GM10266 (cell line): ENCODE measurements around the gene PTCH2.

ENCODE experiments used
- DNase-seq: peaks from one replicate; pipeline ENCODE4 v3.0.0; 2012; ENCODE audit errors: extremely low spot score
- TF ChIP-seq, protein P1 (sequence below): IDR thresholded peaks from 2 replicates; pipeline ENCODE4 v1.5.1; 2012; ENCODE audit warnings: mild to moderate bottlenecking, low read depth; ENCODE audit not compliant: control insufficient read depth, insufficient read depth; ENCODE audit errors: missing control alignments

PTCH2 gene, protein sequence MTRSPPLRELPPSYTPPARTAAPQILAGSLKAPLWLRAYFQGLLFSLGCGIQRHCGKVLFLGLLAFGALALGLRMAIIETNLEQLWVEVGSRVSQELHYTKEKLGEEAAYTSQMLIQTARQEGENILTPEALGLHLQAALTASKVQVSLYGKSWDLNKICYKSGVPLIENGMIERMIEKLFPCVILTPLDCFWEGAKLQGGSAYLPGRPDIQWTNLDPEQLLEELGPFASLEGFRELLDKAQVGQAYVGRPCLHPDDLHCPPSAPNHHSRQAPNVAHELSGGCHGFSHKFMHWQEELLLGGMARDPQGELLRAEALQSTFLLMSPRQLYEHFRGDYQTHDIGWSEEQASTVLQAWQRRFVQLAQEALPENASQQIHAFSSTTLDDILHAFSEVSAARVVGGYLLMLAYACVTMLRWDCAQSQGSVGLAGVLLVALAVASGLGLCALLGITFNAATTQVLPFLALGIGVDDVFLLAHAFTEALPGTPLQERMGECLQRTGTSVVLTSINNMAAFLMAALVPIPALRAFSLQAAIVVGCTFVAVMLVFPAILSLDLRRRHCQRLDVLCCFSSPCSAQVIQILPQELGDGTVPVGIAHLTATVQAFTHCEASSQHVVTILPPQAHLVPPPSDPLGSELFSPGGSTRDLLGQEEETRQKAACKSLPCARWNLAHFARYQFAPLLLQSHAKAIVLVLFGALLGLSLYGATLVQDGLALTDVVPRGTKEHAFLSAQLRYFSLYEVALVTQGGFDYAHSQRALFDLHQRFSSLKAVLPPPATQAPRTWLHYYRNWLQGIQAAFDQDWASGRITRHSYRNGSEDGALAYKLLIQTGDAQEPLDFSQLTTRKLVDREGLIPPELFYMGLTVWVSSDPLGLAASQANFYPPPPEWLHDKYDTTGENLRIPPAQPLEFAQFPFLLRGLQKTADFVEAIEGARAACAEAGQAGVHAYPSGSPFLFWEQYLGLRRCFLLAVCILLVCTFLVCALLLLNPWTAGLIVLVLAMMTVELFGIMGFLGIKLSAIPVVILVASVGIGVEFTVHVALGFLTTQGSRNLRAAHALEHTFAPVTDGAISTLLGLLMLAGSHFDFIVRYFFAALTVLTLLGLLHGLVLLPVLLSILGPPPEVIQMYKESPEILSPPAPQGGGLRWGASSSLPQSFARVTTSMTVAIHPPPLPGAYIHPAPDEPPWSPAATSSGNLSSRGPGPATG

DNA sequence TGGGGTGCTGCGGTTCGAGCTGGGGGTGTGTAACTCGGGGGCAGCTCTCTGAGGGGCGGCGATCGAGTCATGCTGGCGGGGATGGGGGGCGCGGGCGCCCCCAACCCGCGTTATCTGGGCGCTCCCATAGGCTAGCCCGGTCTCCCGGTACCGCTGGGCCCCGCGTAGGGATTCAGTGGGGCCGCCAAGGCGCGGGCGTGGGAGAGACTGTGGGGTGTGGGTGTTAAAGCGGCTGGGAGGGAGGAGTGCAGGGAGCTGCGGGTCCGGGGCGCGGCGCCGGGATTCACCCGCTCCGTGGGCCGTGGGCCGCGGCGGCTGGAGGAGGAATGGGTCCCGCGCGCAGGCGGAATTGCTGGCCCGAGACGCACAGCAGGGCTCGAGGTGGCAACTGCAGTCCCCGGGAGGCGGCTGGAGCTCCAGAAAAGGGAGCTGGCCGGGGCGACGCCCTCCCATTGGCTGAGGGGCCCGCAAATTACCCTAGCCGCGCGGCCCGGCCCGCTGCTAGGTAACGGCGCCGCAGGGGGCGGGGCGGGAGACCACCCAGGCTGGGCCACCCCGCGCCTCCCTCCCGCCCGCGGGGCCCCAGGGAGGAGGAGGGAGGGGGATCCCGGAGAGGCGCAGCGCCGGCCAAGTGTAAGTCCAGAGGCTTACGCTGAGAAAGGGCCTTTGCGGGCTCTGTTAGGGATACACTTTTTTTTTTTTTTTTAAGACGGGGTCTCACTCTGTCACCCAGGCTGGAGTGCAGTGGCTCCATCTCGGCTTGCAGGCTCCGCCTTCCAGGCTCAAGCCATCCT is at the start of gene PTCH2:
Gene PTCH2, minus strand, starts transcription at position 392 of the 794 bp plus-strand sequence. Its CDS starts 321 bp downstream, at position 71.
- DNase-seq, result peak; percentile 75
- TF ChIP-seq, protein P1, sequence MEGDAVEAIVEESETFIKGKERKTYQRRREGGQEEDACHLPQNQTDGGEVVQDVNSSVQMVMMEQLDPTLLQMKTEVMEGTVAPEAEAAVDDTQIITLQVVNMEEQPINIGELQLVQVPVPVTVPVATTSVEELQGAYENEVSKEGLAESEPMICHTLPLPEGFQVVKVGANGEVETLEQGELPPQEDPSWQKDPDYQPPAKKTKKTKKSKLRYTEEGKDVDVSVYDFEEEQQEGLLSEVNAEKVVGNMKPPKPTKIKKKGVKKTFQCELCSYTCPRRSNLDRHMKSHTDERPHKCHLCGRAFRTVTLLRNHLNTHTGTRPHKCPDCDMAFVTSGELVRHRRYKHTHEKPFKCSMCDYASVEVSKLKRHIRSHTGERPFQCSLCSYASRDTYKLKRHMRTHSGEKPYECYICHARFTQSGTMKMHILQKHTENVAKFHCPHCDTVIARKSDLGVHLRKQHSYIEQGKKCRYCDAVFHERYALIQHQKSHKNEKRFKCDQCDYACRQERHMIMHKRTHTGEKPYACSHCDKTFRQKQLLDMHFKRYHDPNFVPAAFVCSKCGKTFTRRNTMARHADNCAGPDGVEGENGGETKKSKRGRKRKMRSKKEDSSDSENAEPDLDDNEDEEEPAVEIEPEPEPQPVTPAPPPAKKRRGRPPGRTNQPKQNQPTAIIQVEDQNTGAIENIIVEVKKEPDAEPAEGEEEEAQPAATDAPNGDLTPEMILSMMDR, result no peak

DNA sequence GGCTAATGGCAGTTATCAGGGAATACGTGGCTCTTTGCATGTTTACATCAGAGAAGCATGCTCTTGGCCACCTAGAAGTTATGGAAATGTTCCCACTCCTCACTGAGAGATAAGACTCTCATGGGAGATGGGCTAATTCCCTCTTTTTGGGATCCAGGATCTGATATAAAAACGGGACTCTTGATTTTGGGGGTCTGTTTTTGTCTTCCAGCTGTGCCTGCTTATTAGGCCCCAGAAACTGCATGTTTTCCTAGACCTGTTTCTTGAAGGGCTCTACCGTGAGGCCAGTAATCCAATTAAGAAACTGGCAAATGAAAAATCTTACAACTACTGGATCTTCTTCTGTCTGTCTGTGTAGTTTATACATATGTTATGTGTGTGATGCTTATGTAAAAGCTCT is 47.0 kb upstream of the PTCH2 start:
- TF ChIP-seq, protein P1, result no peak

DNA sequence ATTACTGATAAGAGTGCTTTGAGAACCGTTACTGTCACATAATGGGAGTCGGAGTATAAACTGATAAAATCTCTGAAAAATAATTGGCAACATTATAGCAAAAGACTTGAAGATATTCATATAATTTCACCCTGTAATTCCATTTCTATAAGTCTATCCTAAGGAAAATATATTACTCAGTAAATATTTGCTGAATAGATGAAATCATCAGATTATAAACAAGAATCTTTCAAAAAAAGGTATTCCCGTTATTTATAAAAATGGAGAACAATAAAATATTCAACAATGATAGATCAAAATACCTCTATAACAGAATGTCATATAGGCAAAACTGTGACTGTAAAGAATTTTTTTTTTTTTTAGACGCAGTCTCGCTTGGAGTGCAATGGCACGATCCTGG is 42.4 kb upstream of the PTCH2 start:
- TF ChIP-seq, protein P1, result no peak
- DNase-seq, result no peak

More for the DNA sequence above, 47.0 kb upstream of the PTCH2 start:
- DNase-seq, result no peak

DNA sequence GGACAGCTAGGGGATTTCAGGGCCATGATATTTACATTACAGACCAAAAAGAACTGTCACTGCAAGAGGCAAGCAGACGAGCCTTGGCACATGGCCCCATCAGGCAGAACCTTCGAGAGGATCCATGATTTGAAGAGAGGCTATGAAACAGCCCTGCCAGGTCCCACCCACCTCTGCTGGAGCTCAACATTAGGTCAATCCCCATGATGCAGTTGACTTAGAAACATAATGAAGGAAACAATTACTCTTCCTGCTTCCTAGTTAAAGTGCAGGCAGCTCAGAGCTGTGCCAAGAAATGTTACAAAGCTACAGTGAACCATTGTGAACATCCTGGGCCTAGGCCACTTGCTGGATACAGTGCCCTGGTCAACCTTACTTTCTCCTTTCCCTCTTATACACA is 41.7 kb upstream of the PTCH2 start:
- TF ChIP-seq, protein P1, result no peak
- no peak for DNase-seq

DNA sequence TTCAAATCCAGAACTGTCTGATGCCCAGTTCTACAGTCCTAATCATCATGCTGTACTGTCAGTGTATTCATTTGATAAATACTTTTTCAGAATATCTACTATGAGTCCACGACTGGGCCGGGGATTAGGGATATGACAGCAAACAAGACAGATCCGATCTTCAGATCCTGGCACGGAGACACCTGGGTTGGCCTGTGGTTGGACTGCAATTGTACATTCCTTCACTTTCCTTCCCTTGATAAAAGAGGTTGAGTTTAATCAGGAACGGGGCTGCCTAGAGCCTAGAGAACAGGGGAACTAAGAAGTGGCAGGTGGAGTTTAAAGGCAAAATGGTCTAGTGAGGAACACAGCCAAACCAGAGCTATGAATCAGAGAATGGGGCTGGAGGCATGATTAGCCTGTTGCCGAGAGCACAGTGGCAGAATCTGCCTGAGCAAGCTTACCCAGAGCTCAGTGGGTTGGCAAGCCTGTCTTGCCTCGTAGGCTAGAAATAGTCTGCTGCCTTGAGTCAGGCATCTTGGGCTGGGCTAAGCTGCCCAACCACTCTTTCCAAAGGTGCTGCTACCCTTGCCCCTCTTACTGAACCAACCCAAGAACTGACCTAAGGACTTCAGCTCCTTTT is 38.1 kb upstream of the PTCH2 start:
- TF ChIP-seq, protein P1, result no peak
- no peak for DNase-seq

DNA sequence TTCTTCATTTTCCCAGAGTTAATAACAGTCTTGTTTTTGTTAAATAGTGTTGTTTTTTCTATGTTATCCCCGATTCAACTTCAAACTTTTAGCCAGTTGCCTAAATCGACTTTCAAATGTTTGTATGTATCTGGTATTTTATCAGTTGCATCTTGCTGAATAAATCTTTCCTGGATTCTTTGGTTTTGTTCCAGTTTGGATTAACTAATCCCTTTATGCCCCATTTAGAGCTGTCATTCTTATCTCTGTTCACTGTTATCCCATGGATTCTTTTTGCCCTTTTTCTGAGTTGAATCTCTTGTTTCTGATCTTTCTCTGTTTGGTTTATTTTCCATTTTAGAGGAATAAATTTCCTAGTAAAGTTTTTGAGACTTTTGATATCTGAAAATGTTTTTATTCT is 31.1 kb upstream of the PTCH2 start:
- TF ChIP-seq, protein P1, result no peak
- DNase-seq, result no peak
